Measurements from ENCODE around the gene HOOK2.
"Not testable (repeated sequence)": the region's sequence is repeated elsewhere in the genome, so short reads cannot be mapped to it uniquely, and the experiment has no call there.

The HOOK2 gene

GRCh38 chr19:12730064-12730463, 45.3 kb downstream of the HOOK2 start:
- no peak for DNase-seq (ENCODE audit: low read depth)
- no peak overlapping the region for H3K4me3 ChIP-seq (ENCODE audit: low read length)
- no peak for TF ChIP-seq CTCF (conservative IDR thresholded peaks at IDR 0.05; ENCODE audit: low read depth, low read length)

GRCh38 chr19:12727745-12728433, 47.5 kb downstream of the HOOK2 start:
- TF ChIP-seq CTCF (conservative IDR thresholded peaks at IDR 0.05; ENCODE audit: low read depth, low read length), result no peak
- H3K4me3 ChIP-seq (ENCODE audit: low read length), result no peak overlapping the region
- DNase-seq (ENCODE audit: low read depth), result no peak

- no peak for TF ChIP-seq CTCF (conservative IDR thresholded peaks at IDR 0.05; ENCODE audit: low read depth, low read length)
- H3K4me3 ChIP-seq (ENCODE audit: low read length), result no peak overlapping the region
- no peak for DNase-seq (ENCODE audit: low read depth)
These were observed 48.4 kb downstream of the HOOK2 start for GRCh38 chr19:12726988-12727316.

- not testable (repeated sequence) for H3K4me3 ChIP-seq (ENCODE audit: low read length); DNase-seq (ENCODE audit: low read depth)
These were observed 49.7 kb downstream of the HOOK2 start for GRCh38 chr19:12725612-12726011.

- TF ChIP-seq CTCF (conservative IDR thresholded peaks at IDR 0.05; ENCODE audit: low read depth, low read length), result no peak
- H3K4me3 ChIP-seq (ENCODE audit: low read length), result peak within 1 kb of the TSS; percentile 88
- no peak for DNase-seq (ENCODE audit: low read depth)
These were observed 51.5 kb downstream of the HOOK2 start, which contains the start of gene TNPO2 for GRCh38 chr19:12723641-12724426. TSS of gene TNPO2 (minus strand) at chr19:12723932. CDS start at chr19:12720977, 2,955 bp downstream.

GRCh38 chr19:12723381-12723640, 52.0 kb downstream of the HOOK2 start:
- H3K4me3 ChIP-seq (ENCODE audit: low read length), result peak overlapping the region; percentile 88
- no peak for TF ChIP-seq CTCF (conservative IDR thresholded peaks at IDR 0.05; ENCODE audit: low read depth, low read length)
- no peak for DNase-seq (ENCODE audit: low read depth)

- no peak for TF ChIP-seq CTCF (conservative IDR thresholded peaks at IDR 0.05; ENCODE audit: low read depth, low read length)
- H3K4me3 ChIP-seq (ENCODE audit: low read length), result peak overlapping the region; percentile 88
- DNase-seq (ENCODE audit: low read depth), result peak; percentile 99
These were observed 52.6 kb downstream of the HOOK2 start for GRCh38 chr19:12722566-12723380.
